HUES6 (cell line): ENCODE data around the gene NDUFAF2.

Source experiments
- H3K27ac ChIP-seq: 2 replicates; pipeline ENCODE4 v1.7.0; 2013; ENCODE audit warnings: low read depth, mild to moderate bottlenecking, low read length, inconsistent platforms
- H3K27me3 ChIP-seq: 2 replicates; pipeline ENCODE4 v1.6.1; 2013; ENCODE audit warnings: low read length; ENCODE audit not compliant: control insufficient read depth, insufficient read depth
- H3K36me3 ChIP-seq: 2 replicates; pipeline ENCODE4 v1.6.1; 2013; ENCODE audit warnings: low read length; ENCODE audit not compliant: control insufficient read depth, insufficient read depth
- H3K4me1 ChIP-seq: 2 replicates; pipeline ENCODE4 v1.6.1; 2013; ENCODE audit warnings: low read length; ENCODE audit not compliant: control insufficient read depth, insufficient read depth
- H3K4me3 ChIP-seq: 2 replicates; pipeline ENCODE4 v1.5.1; 2013; ENCODE audit warnings: low read depth, low read length
- H3K9ac ChIP-seq: one replicate; pipeline ENCODE4 v1.6.1; 2013; ENCODE audit warnings: mild to moderate bottlenecking, low read length
- H3K9me3 ChIP-seq: 2 replicates; pipeline ENCODE4 v1.6.1; 2013; ENCODE audit warnings: low read depth, low read length; ENCODE audit not compliant: control insufficient read depth, insufficient read depth

Gene NDUFAF2

DNA sequence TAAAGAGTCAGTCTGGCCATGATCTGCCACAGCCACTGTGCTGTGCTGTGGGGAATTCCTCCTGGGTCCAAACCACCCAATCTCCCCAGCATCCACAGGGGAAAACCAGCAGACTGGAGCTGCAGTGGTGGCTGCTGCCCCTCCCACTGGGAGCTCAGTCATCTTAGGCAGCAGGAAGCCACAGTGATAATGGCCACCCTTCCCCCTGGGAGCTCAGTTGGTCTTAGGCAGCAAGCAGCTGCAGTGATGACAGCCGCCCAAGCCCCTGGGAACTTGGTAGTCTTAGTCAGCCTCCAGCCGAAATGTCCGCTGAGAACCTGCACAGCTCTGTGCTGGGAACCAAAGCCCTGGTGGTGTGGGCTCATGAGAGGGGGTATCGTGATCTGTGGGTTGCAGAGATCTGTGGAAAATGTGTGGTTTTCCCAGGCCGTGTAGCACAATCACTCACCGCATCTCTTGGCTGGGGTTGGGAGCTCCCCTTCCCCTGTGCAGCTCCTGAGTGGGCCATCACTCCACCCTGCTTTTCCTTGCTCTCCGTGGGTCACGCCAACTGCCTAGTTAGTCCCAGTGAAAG, 255.7 kb downstream of the NDUFAF2 start:
- H3K36me3 ChIP-seq: no peaks in the 10 kb centered on the region
- no peaks in the 10 kb centered on the region for H3K27me3 ChIP-seq
- no peak overlapping the region for H3K27ac ChIP-seq
- no peak overlapping the region for H3K9ac ChIP-seq
- no peak overlapping the region for H3K4me3 ChIP-seq
- peaks cover 9% of the 10 kb centered on the region; the same call in 1 of the 2 replicates for H3K4me1 ChIP-seq
- 0 out of 2 replicates have a peak, but pooled peaks cover 8% of the 10 kb centered on the region for H3K9me3 ChIP-seq

DNA sequence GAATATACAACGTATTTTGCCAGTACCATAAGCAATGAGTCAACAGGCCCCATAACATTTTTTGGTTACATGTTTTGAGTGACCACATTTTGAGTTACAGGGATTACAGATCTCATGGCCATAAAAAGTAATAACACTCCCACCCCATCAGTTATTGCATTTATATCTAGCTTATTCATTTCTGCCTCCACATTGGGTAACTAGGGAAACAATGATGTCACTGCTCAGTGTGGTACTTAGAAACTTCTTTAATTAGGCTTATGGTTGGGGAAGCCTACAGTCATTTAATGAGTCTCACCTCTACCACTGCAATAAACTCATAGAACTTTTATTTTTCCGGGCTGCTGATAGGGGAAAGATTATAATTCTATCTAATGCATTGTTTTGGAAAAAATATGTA, 257.2 kb downstream of the NDUFAF2 start:
- peaks cover 9% of the 10 kb centered on the region; the same call in 1 of the 2 replicates for H3K4me1 ChIP-seq
- no peaks in the 10 kb centered on the region for H3K27me3 ChIP-seq
- no peak overlapping the region for H3K27ac ChIP-seq
- H3K9me3 ChIP-seq: peaks cover 11% of the 10 kb centered on the region; the same call in 1 of the 2 replicates
- no peak overlapping the region for H3K9ac ChIP-seq
- H3K36me3 ChIP-seq: no peaks in the 10 kb centered on the region
- no peak overlapping the region for H3K4me3 ChIP-seq
